Astrocyte (in vitro differentiated cells and primary cell): ENCODE measurements around the gene KCNJ5. TPM values are rescaled to one million over a fixed set of nuclear protein-coding genes. Genes with fewer than 3 reads are reported as not detected.

Experiments used
- DNase-seq: peaks from one replicate; pipeline ENCODE4 v3.0.0-alpha.2; 2010; ENCODE audit warnings: low read depth
- FAIRE-seq: peaks from 2 replicates; lab custom pipeline; 2011; peaks lifted over from hg19 to GRCh38; lab: Jason Lieb, UNC
- H2AFZ ChIP-seq: 2 replicates; pipeline ENCODE4 v1.6.0; 2012; ENCODE audit warnings: low read depth, low read length, inconsistent platforms
- H3K27ac ChIP-seq: 2 replicates; pipeline ENCODE4 v1.5.1; 2011; ENCODE audit warnings: low read depth, low read length, inconsistent platforms
- H3K27me3 ChIP-seq: 2 replicates; pipeline ENCODE4 v1.6.0; 2011; ENCODE audit warnings: low read length, inconsistent platforms; ENCODE audit not compliant: insufficient read depth
- H3K36me3 ChIP-seq: 2 replicates; pipeline ENCODE4 v1.5.1; 2011; ENCODE audit warnings: low read length, inconsistent platforms; ENCODE audit not compliant: insufficient read depth
- H3K4me1 ChIP-seq: 2 replicates; pipeline ENCODE4 v1.5.1; 2011; ENCODE audit warnings: low read length, inconsistent platforms; ENCODE audit not compliant: insufficient read depth
- H3K4me2 ChIP-seq: 2 replicates; pipeline ENCODE4 v1.6.0; 2012; ENCODE audit warnings: low read length, inconsistent platforms
- H3K4me3 ChIP-seq: 2 replicates; pipeline ENCODE4 v1.5.1; 2011; ENCODE audit warnings: low read depth, mild to moderate bottlenecking, low read length, inconsistent platforms; ENCODE audit not compliant: insufficient read depth
- H3K79me2 ChIP-seq: 2 replicates; pipeline ENCODE4 v1.6.0; 2012; ENCODE audit warnings: mild to moderate bottlenecking, low read length, inconsistent platforms; ENCODE audit not compliant: insufficient read depth
- H3K9ac ChIP-seq: 2 replicates; pipeline ENCODE4 v1.6.0; 2012; ENCODE audit warnings: mild to moderate bottlenecking, low read length, inconsistent platforms
- H3K9me3 ChIP-seq: 2 replicates; pipeline ENCODE4 v1.5.1; 2012; ENCODE audit warnings: low read depth, mild to moderate bottlenecking, low read length, inconsistent platforms; ENCODE audit not compliant: insufficient read depth
- H4K20me1 ChIP-seq: 2 replicates; pipeline ENCODE4 v1.6.0; 2012; ENCODE audit warnings: low read length, inconsistent platforms; ENCODE audit not compliant: insufficient read depth
- H3K27ac Mint-ChIP-seq: one replicate; pipeline ENCODE4 v1.8.0; 2021; ENCODE audit warnings: mild to moderate bottlenecking, mixed read lengths; ENCODE audit not compliant: unreplicated experiment
- H3K27me3 Mint-ChIP-seq: one replicate; pipeline ENCODE4 v1.8.0; 2021; ENCODE audit warnings: low read depth, mixed read lengths; ENCODE audit not compliant: unreplicated experiment
- H3K36me3 Mint-ChIP-seq: one replicate; pipeline ENCODE4 v1.8.0; 2021; ENCODE audit warnings: low read depth, mixed read lengths; ENCODE audit not compliant: unreplicated experiment
- H3K4me1 Mint-ChIP-seq: one replicate; pipeline ENCODE4 v1.8.0; 2021; ENCODE audit warnings: low read depth, mixed read lengths; ENCODE audit not compliant: unreplicated experiment
- H3K4me3 Mint-ChIP-seq: one replicate; pipeline ENCODE4 v1.8.0; 2021; ENCODE audit warnings: mild to moderate bottlenecking, moderate library complexity, mixed read lengths; ENCODE audit not compliant: unreplicated experiment
- H3K9me3 Mint-ChIP-seq: one replicate; pipeline ENCODE4 v1.8.0; 2021; ENCODE audit warnings: mild to moderate bottlenecking, mixed read lengths; ENCODE audit not compliant: unreplicated experiment
- EZH2 ChIP-seq: IDR thresholded peaks from 2 replicates; pipeline ENCODE4 v1.6.1; 2012; ENCODE audit warnings: mild to moderate bottlenecking, low read length, inconsistent platforms; ENCODE audit not compliant: insufficient read depth
- total RNA-seq: library from RNA; stranded (reverse); gene quantifications from 2 replicates; pipeline ENCODE4 v1.2.1, GENCODE V29; 2021
- TF ChIP-seq, protein P1 (sequence below): IDR thresholded peaks from 2 replicates; pipeline ENCODE4 v1.5.1; 2011; ENCODE audit warnings: low read depth, mild to moderate bottlenecking, inconsistent platforms, low read length, moderate library complexity; ENCODE audit not compliant: insufficient read depth

Gene KCNJ5
- total RNA-seq, 1 donor from 2014 or later: 1.4 TPM

- Histone ChIP-seq H3K79me2 (no peaks in the 10 kb centered on the region), H3K4me2 (no peak overlapping the region), H3K4me1 (peaks cover 5% of the 10 kb centered on the region), H3K4me3 (no peak overlapping the region), H3K36me3 (no peaks in the 10 kb centered on the region), H4K20me1 (no peaks in the 10 kb centered on the region), H3K9ac (no peak overlapping the region), H3K27me3 (peaks cover 22% of the 10 kb centered on the region), H3K9me3 (no peaks in the 10 kb centered on the region), H3K27ac (no peak overlapping the region), H2AFZ (no peak overlapping the region)
- H3K27me3 Mint-ChIP-seq: peaks cover 23% of the 10 kb centered on the region
- TF ChIP-seq EZH2: no peak
- H3K9me3 Mint-ChIP-seq: no peaks in the 10 kb centered on the region
- no peak overlapping the region for H3K27ac Mint-ChIP-seq
- H3K4me1 Mint-ChIP-seq: peaks cover 8% of the 10 kb centered on the region
- FAIRE-seq (no peak), DNase-seq (no peak)
- no peak overlapping the region for H3K4me3 Mint-ChIP-seq
- H3K36me3 Mint-ChIP-seq: no peaks in the 10 kb centered on the region
These were observed 13.4 kb upstream of the KCNJ5 start for GRCh38 chr11:128877726-128878125.

GRCh38 chr11:128878455-128878854 lies 12.7 kb upstream of the KCNJ5 start:
- Mint-ChIP-seq H3K36me3 (no peaks in the 10 kb centered on the region), H3K4me3 (no peak overlapping the region), H3K9me3 (no peaks in the 10 kb centered on the region), H3K27ac (no peak overlapping the region), H3K27me3 (peaks cover 29% of the 10 kb centered on the region), H3K4me1 (peaks cover 8% of the 10 kb centered on the region)
- H4K20me1 ChIP-seq: no peaks in the 10 kb centered on the region
- no peak overlapping the region for H2AFZ ChIP-seq
- peaks cover 5% of the 10 kb centered on the region for H3K4me1 ChIP-seq
- TF ChIP-seq, protein P1, sequence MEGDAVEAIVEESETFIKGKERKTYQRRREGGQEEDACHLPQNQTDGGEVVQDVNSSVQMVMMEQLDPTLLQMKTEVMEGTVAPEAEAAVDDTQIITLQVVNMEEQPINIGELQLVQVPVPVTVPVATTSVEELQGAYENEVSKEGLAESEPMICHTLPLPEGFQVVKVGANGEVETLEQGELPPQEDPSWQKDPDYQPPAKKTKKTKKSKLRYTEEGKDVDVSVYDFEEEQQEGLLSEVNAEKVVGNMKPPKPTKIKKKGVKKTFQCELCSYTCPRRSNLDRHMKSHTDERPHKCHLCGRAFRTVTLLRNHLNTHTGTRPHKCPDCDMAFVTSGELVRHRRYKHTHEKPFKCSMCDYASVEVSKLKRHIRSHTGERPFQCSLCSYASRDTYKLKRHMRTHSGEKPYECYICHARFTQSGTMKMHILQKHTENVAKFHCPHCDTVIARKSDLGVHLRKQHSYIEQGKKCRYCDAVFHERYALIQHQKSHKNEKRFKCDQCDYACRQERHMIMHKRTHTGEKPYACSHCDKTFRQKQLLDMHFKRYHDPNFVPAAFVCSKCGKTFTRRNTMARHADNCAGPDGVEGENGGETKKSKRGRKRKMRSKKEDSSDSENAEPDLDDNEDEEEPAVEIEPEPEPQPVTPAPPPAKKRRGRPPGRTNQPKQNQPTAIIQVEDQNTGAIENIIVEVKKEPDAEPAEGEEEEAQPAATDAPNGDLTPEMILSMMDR: no peak
- no peak for TF ChIP-seq EZH2
- no peak for FAIRE-seq
- H3K36me3 ChIP-seq: no peaks in the 10 kb centered on the region
- no peak overlapping the region for H3K4me2 ChIP-seq
- no peaks in the 10 kb centered on the region for H3K79me2 ChIP-seq
- H3K9me3 ChIP-seq: no peaks in the 10 kb centered on the region
- DNase-seq: no peak
- H3K4me3 ChIP-seq: no peak overlapping the region
- peaks cover 30% of the 10 kb centered on the region for H3K27me3 ChIP-seq
- no peak overlapping the region for H3K27ac ChIP-seq
- no peak overlapping the region for H3K9ac ChIP-seq

- no peak overlapping the region for H3K4me3 Mint-ChIP-seq
- no peaks in the 10 kb centered on the region for H4K20me1 ChIP-seq
- no peaks in the 10 kb centered on the region for H3K9me3 ChIP-seq
- H3K27ac ChIP-seq: no peak overlapping the region
- peaks cover 31% of the 10 kb centered on the region for H3K27me3 Mint-ChIP-seq
- H3K36me3 ChIP-seq: no peaks in the 10 kb centered on the region
- H3K36me3 Mint-ChIP-seq: no peaks in the 10 kb centered on the region
- no peak overlapping the region for H3K9ac ChIP-seq
- no peak overlapping the region for H2AFZ ChIP-seq
- no peak for FAIRE-seq
- H3K4me2 ChIP-seq: no peak overlapping the region
- H3K4me1 ChIP-seq: no peaks in the 10 kb centered on the region
- H3K79me2 ChIP-seq: no peaks in the 10 kb centered on the region
- no peak for TF ChIP-seq EZH2
- TF ChIP-seq, protein P1: no peak
- H3K9me3 Mint-ChIP-seq: no peaks in the 10 kb centered on the region
- no peak overlapping the region for H3K4me3 ChIP-seq
- no peak overlapping the region for H3K27ac Mint-ChIP-seq
- H3K4me1 Mint-ChIP-seq: peaks cover under 1% of the 10 kb centered on the region
- no peak for DNase-seq
- peaks cover 36% of the 10 kb centered on the region for H3K27me3 ChIP-seq
These were observed 11.3 kb upstream of the KCNJ5 start for GRCh38 chr11:128879817-128880216.
